ENCODE results near the gene NBAS. TPM values are rescaled to one million over a fixed set of nuclear protein-coding genes. Genes with fewer than 3 reads are reported as not detected.
"Not testable (repeated sequence)": the region's sequence is repeated elsewhere in the genome, so short reads cannot be mapped to it uniquely, and the experiment has no call there.

Gene NBAS
- polyA plus RNA-seq, 6 donors from 2014 or later = 5.4 to 16.4 (median 12.7) TPM

GRCh38 chr2:15447381-15447780, 113.8 kb downstream of the NBAS start:
- ATAC-seq (ENCODE audit: low read depth in 2 of 2) = no peak
- no peak overlapping the region for H3K4me3 Mint-ChIP-seq
- H3K9me3 Mint-ChIP-seq = peaks cover 0 to 12% (median 5%) of the 10 kb centered on the region in 7 donors
- no peak overlapping the region for H3K27ac Mint-ChIP-seq
- DNase-seq = no peak
- H3K4me1 Mint-ChIP-seq = peaks cover 0 to 8% (median 0%) of the 10 kb centered on the region in 3 donors
- H3K36me3 Mint-ChIP-seq = peaks cover 14 to 27% of the 10 kb centered on the region in 2 donors
- no peaks in the 10 kb centered on the region for H3K27me3 Mint-ChIP-seq

GRCh38 chr2:15446961-15447360, 114.2 kb downstream of the NBAS start:
- no peak for DNase-seq
- H3K36me3 Mint-ChIP-seq = peaks cover 14 to 25% of the 10 kb centered on the region in 2 donors
- H3K27me3 Mint-ChIP-seq = no peaks in the 10 kb centered on the region
- H3K4me3 Mint-ChIP-seq = no peak overlapping the region
- peaks cover 0 to 12% (median 5%) of the 10 kb centered on the region in 7 donors for H3K9me3 Mint-ChIP-seq
- H3K27ac Mint-ChIP-seq = peak overlapping the region in 1 of 6 donors; percentile 35
- peaks cover 0 to 8% (median 0%) of the 10 kb centered on the region in 3 donors for H3K4me1 Mint-ChIP-seq
- no peak for ATAC-seq (ENCODE audit: low read depth in 2 of 2)

- Mint-ChIP-seq H3K36me3 (peaks cover 14 to 21% of the 10 kb centered on the region in 2 donors), H3K4me3 (no peak overlapping the region), H3K27ac (no peak overlapping the region), H3K9me3 (peaks cover 0 to 12% (median 5%) of the 10 kb centered on the region in 7 donors), H3K4me1 (peaks cover 0 to 8% (median 0%) of the 10 kb centered on the region in 3 donors), H3K27me3 (no peaks in the 10 kb centered on the region)
- no peak for DNase-seq
- no peak for ATAC-seq (ENCODE audit: low read depth in 2 of 2)
Measured at GRCh38 chr2:15445891-15446562, 115.1 kb downstream of the NBAS start.

GRCh38 chr2:15439768-15440524, 121.2 kb downstream of the NBAS start:
- not testable (repeated sequence) for H3K4me3 Mint-ChIP-seq; DNase-seq; ATAC-seq (ENCODE audit: low read depth in 2 of 2); H3K4me1 Mint-ChIP-seq; H3K27me3 Mint-ChIP-seq; H3K9me3 Mint-ChIP-seq
- peaks cover 0 to 12% of the 10 kb centered on the region in 2 donors for H3K36me3 Mint-ChIP-seq
- peak overlapping the region in 1 of 6 donors; percentile 61 for H3K27ac Mint-ChIP-seq

GRCh38 chr2:15439366-15439765, 121.8 kb downstream of the NBAS start:
- not testable (repeated sequence) for H3K27ac Mint-ChIP-seq; H3K9me3 Mint-ChIP-seq; H3K4me3 Mint-ChIP-seq; H3K4me1 Mint-ChIP-seq; DNase-seq; ATAC-seq (ENCODE audit: low read depth in 2 of 2); H3K27me3 Mint-ChIP-seq
- peaks cover 0 to 12% of the 10 kb centered on the region in 2 donors for H3K36me3 Mint-ChIP-seq

GRCh38 chr2:15436195-15436594, 124.9 kb downstream of the NBAS start:
- H3K4me3 Mint-ChIP-seq = no peak overlapping the region
- H3K9me3 Mint-ChIP-seq = no peaks in the 10 kb centered on the region
- H3K27ac Mint-ChIP-seq = no peak overlapping the region
- no peaks in the 10 kb centered on the region for H3K27me3 Mint-ChIP-seq
- ATAC-seq (ENCODE audit: low read depth in 2 of 2) = no peak
- H3K36me3 Mint-ChIP-seq = peaks cover 7 to 12% of the 10 kb centered on the region in 2 donors
- H3K4me1 Mint-ChIP-seq = peaks cover 2 to 7% (median 5%) of the 10 kb centered on the region in 3 donors
- no peak for DNase-seq

GRCh38 chr2:15435474-15435873, 125.7 kb downstream of the NBAS start:
- no peak for ATAC-seq (ENCODE audit: low read depth in 2 of 2)
- no peaks in the 10 kb centered on the region for H3K27me3 Mint-ChIP-seq
- peaks cover 2 to 7% (median 5%) of the 10 kb centered on the region in 3 donors for H3K4me1 Mint-ChIP-seq
- no peaks in the 10 kb centered on the region for H3K9me3 Mint-ChIP-seq
- H3K4me3 Mint-ChIP-seq = no peak overlapping the region
- no peak overlapping the region for H3K27ac Mint-ChIP-seq
- H3K36me3 Mint-ChIP-seq = peaks cover 7 to 12% of the 10 kb centered on the region in 2 donors
- no peak for DNase-seq

GRCh38 chr2:15432642-15433256, 128.4 kb downstream of the NBAS start:
- no peak overlapping the region for H3K27ac Mint-ChIP-seq
- H3K27me3 Mint-ChIP-seq = no peaks in the 10 kb centered on the region
- H3K9me3 Mint-ChIP-seq = no peaks in the 10 kb centered on the region
- no peaks in the 10 kb centered on the region for H3K4me1 Mint-ChIP-seq
- DNase-seq = no peak
- no peak for ATAC-seq (ENCODE audit: low read depth in 2 of 2)
- H3K36me3 Mint-ChIP-seq = peaks cover 7 to 12% of the 10 kb centered on the region in 2 donors
- no peak overlapping the region for H3K4me3 Mint-ChIP-seq

GRCh38 chr2:15429032-15429431, 132.1 kb downstream of the NBAS start:
- no peaks in the 10 kb centered on the region for H3K9me3 Mint-ChIP-seq
- no peak overlapping the region for H3K4me3 Mint-ChIP-seq
- H3K27ac Mint-ChIP-seq = no peak overlapping the region
- no peaks in the 10 kb centered on the region for H3K27me3 Mint-ChIP-seq
- peaks cover 17 to 28% of the 10 kb centered on the region in 2 donors for H3K36me3 Mint-ChIP-seq
- no peak for DNase-seq
- H3K4me1 Mint-ChIP-seq = no peaks in the 10 kb centered on the region
- ATAC-seq (ENCODE audit: low read depth in 2 of 2) = no peak

GRCh38 chr2:15427987-15428386, 133.1 kb downstream of the NBAS start:
- H3K36me3 Mint-ChIP-seq = peaks cover 23% of the 10 kb centered on the region in 2 donors
- no peaks in the 10 kb centered on the region for H3K9me3 Mint-ChIP-seq
- no peaks in the 10 kb centered on the region for H3K4me1 Mint-ChIP-seq
- H3K27ac Mint-ChIP-seq = no peak overlapping the region
- no peak overlapping the region for H3K4me3 Mint-ChIP-seq
- ATAC-seq (ENCODE audit: low read depth in 2 of 2) (no peak), DNase-seq (no peak)
- no peaks in the 10 kb centered on the region for H3K27me3 Mint-ChIP-seq

- no peak for ATAC-seq (ENCODE audit: low read depth in 2 of 2)
- peaks cover 23% of the 10 kb centered on the region in 2 donors for H3K36me3 Mint-ChIP-seq
Measured at GRCh38 chr2:15426606-15427005, 134.5 kb downstream of the NBAS start.

GRCh38 chr2:15425712-15426111, 135.4 kb downstream of the NBAS start:
- ATAC-seq (ENCODE audit: low read depth in 2 of 2) = no peak
- Mint-ChIP-seq H3K27me3 (no peaks in the 10 kb centered on the region), H3K9me3 (no peaks in the 10 kb centered on the region), H3K36me3 (peaks cover 23% of the 10 kb centered on the region in 2 donors), H3K4me3 (no peak overlapping the region), H3K27ac (peak overlapping the region in 1 of 6 donors; percentile 82), H3K4me1 (no peaks in the 10 kb centered on the region)
- DNase-seq = no peak

More at GRCh38 chr2:15426606-15427005, 134.5 kb downstream of the NBAS start:
- Mint-ChIP-seq H3K27me3 (no peaks in the 10 kb centered on the region), H3K4me3 (peak overlapping the region in 1 of 8 donors; percentile 38), H3K9me3 (no peaks in the 10 kb centered on the region), H3K27ac (peak overlapping the region in 1 of 6 donors; percentile 63), H3K4me1 (no peaks in the 10 kb centered on the region)
- DNase-seq = no peak

- no peaks in the 10 kb centered on the region for H3K9me3 Mint-ChIP-seq
- no peak overlapping the region for H3K4me3 Mint-ChIP-seq
- H3K36me3 Mint-ChIP-seq = peaks cover 22 to 31% of the 10 kb centered on the region in 2 donors
- H3K27ac Mint-ChIP-seq = peak overlapping the region in 2 of 6 donors; percentile 1 to 5
- H3K27me3 Mint-ChIP-seq = no peaks in the 10 kb centered on the region
- no peak for DNase-seq
- H3K4me1 Mint-ChIP-seq = no peaks in the 10 kb centered on the region
- no peak for ATAC-seq (ENCODE audit: low read depth in 2 of 2)
Measured at GRCh38 chr2:15421753-15422152, 139.4 kb downstream of the NBAS start.
